GM12872 (cell line): ENCODE data around the gene TNF.

Source experiments
- CTCF ChIP-seq: IDR thresholded peaks from 3 replicates; pipeline ENCODE4 v1.5.1; 2011; ENCODE audit warnings: low read depth, mild to moderate bottlenecking, low read length, moderate library complexity; ENCODE audit not compliant: insufficient read depth

TNF gene

GRCh38 chr6:31546339-31546957 is 28.9 kb upstream of the TNF start, which contains the start of gene ATP6V1G2:
TSS of gene ATP6V1G2 (minus strand) at chr6:31546608. CDS start at chr6:31546559, 49 bp downstream.
- TF ChIP-seq CTCF: peak; percentile 97

GRCh38 chr6:31546958-31547726 is 28.2 kb upstream of the TNF start, which contains the start of gene NFKBIL1:
TSS of gene NFKBIL1 (plus strand) at chr6:31547608. CDS start at chr6:31547695, 87 bp downstream.
- no peak for TF ChIP-seq CTCF

DNA sequence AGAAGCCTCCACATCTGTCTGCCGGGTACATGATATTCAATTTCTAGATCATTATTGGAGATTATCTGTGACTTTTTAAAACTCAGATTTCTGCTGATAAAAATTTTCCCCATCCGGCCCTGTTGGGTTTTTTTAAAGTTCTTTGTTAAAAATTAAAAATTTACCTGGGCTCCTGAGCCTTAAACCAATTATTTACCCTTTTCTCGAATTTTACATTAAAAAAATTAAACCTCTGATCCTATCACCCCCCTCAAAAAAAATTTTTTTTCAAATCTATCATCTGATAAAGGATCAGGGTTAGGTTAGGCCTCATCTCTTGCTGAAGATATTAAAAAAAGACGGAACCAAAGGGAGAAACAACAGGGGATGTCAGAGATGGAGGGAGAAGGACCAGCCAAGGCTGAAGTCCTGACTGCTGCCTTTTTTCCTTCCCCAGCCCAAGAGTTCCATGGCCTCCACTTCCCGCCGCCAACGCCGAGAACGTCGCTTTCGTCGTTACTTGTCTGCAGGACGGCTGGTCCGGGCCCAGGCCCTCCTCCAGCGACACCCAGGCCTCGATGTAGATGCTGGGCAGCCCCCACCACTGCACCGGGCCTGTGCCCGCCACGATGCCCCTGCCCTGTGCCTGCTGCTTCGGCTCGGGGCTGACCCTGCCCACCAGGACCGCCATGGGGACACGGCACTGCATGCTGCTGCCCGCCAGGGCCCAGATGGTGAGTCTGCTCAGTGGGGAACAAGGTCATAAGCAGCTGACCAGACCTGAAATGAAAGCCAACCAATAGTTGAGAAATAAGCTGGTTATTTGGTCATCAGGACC is 27.4 kb upstream of the TNF start:
- TF ChIP-seq CTCF: no peak

- TF ChIP-seq CTCF: no peak
Measured at GRCh38 chr6:31548544-31548873, 26.9 kb upstream of the TNF start.

GRCh38 chr6:31551371-31551770 is 24.0 kb upstream of the TNF start:
- TF ChIP-seq CTCF: peak; percentile 72

- TF ChIP-seq CTCF: no peak
Measured at GRCh38 chr6:31556307-31556706, 19.1 kb upstream of the TNF start.
